Neural cell (in vitro differentiated cells): ENCODE data around the gene MAN2B2.

ENCODE experiments used
- CTCF ChIP-seq: fragments of 450-650 bp; IDR thresholded peaks from 2 replicates; pipeline ENCODE4 v1.5.1; 2014; ENCODE audit warnings: antibody characterized with exemption, mild to moderate bottlenecking, moderate library complexity; ENCODE audit not compliant: poor library complexity, severe bottlenecking
- EP300 ChIP-seq: fragments of 450-650 bp; conservative IDR thresholded peaks from 2 replicates; pipeline ENCODE4 v1.6.1; 2014; ENCODE audit warnings: antibody characterized with exemption, mild to moderate bottlenecking, moderate library complexity; ENCODE audit not compliant: poor library complexity, severe bottlenecking
- EZH2 ChIP-seq: fragments of 200-600, 300-800 bp; shearing (Covaris generic), sonication (generic); IDR thresholded peaks from 2 replicates; pipeline ENCODE4 v1.6.1; 2014; ENCODE audit warnings: antibody characterized with exemption, low read length, borderline replicate concordance, mild to moderate bottlenecking; ENCODE audit not compliant: insufficient read depth, poor library complexity, severe bottlenecking
- POLR2AphosphoS5 ChIP-seq: IDR thresholded peaks from 2 replicates; pipeline ENCODE4 v1.6.1; 2012
- RAD21 ChIP-seq: fragments of 450-650 bp; conservative IDR thresholded peaks from 2 replicates; pipeline ENCODE4 v1.6.1; 2014; ENCODE audit warnings: antibody characterized with exemption, mild to moderate bottlenecking, moderate library complexity
- TAF1 ChIP-seq: IDR thresholded peaks from 2 replicates; pipeline ENCODE4 v1.6.1; 2012; ENCODE audit warnings: low read depth

- TF ChIP-seq CTCF (no peak), EZH2 (no peak), RAD21 (no peak), POLR2AphosphoS5 (no peak), EP300 (no peak), TAF1 (no peak)
These were observed 51.1 kb downstream of the MAN2B2 start for GRCh38 chr4:6626066-6626465.
